NCI-H460 (cell line): ENCODE results near the gene LRRC28. TPM values are rescaled to one million over a fixed set of nuclear protein-coding genes. Genes with fewer than 3 reads are reported as not detected.

Experiments used
- DNase-seq: peaks from one replicate; pipeline ENCODE4 v3.0.0-alpha.2; 2016; ENCODE audit warnings: low read depth; ENCODE audit errors: extremely low read depth
- total RNA-seq: library from RNA; depleted of rRNA; stranded (reverse); fragments of >200 nt; shearing (Covaris generic); gene quantifications from 2 replicates; pipeline ENCODE4 v1.2.3, GENCODE V29; 2014

Gene LRRC28
- total RNA-seq, 1 experiment from 2014 or later: 21.6 TPM

DNA sequence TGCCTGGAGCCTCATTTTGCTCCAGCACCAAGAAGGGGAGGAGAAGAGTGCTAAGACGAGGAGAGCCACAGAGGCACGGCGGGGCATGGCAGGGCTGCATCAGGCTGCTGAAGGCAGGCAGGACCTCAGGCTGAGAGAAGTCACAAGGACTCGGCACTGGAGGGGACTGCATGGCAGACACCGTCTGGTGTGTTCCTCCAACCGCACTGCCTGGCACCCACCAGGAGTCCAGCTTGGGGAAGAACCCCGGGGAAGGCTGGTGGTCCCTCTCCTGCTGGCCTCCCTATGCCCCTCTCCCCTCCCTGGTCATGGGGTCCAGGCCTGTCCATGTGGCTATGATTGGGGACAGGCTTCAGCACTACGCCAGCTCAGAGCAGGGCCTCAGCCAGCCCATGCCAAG lies 161.3 kb downstream of the LRRC28 start:
- DNase-seq: no peak

- DNase-seq: no peak
These were observed 162.9 kb downstream of the LRRC28 start for GRCh38 chr15:99413955-99414754.

DNA sequence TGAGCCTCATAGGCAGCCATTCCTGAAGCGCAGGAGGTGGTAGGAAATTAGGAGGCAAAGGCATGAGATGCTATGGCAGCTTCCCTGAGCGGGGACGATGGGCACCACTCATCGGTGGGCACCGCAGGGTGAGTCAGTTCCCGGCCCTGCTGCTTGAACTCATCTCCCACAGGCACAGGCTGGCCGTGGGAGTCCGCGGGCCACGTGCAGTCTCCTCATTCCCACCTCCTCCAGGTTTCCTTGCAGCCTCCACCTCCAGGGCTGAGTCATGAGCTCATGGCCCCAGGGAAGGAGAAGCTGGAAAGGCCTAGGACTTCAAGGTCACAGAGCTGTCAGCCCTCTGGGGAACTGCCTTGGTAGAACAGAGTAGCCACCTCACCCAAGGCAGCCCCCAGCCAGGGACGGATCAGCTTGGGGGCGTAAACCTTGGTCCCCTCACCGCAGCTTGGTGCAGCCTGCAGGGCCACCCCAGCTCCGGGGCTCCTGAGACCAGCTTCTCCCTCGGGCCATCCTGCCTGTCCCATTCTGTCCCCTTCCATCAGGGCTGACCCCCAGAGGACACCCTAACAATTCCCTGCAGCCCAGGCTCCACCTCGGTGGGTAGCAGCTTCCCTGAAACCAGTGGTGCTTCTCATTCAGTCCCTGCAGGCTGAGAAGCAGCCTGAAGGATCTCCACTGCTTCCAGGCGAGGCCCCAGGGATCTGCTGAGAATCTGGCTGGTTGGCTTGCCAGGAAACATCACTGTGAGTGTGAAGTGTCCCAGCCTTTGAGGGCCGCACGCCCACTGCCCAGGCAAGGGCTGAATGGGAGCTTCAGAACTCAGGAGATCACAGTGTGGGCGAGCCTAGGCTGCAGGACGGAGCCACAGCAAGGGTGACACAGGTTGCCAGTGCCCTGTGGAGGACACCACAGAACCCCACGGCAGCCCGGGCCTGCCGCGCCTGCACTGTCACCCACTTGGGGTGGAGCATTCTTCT lies 163.8 kb downstream of the LRRC28 start:
- no peak for DNase-seq

DNA sequence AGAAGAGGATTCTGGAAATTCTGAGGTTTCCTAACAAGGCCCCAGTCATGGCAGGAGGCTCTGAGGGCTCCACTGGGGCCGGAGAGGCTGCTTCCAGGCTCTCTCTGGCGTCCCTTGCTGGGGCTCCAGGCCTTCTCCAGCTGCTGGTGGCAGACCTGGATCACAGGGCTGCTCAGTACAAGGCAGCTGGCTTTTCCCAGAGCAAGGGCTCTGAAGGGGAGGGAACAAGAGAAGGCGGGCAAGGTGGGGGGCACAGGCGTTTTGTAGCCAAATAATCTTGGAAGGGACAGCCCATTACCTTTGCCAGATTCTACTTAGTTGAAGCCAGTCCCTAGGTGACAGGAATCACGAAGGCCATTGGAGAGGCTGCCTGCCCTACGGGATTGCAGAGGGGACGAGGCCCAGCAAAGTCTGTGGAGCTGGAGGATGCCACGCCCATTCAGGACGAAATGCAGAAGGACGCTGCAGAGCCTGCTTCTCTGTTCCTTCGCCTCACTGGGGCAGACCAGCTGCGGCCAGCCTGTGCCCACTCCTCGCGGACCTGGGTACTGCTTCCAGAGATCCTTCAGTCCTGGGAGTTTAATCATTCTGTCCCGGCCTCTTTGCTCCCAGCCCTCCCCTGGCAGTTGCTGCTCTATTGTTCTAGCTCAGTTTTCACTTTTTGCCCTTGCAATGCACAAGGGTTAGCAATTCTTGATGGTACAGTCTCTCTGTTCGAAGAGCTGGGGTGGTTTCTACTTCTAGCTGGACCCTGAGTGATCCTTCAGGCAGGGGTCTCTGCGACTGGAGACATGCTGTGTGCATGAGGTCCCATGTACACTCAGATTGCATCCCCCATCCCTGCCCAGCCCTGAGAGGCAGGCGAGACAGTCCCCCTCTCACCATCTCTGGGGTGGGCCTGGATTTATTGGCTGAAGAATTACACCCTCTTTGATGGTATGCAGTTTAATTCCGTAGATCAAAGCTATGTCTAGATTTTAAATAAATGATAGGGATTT lies 165.2 kb downstream of the LRRC28 start:
- no peak for DNase-seq

- DNase-seq: no peak
These were observed 169.9 kb downstream of the LRRC28 start for GRCh38 chr15:99421172-99421656.

- DNase-seq: no peak
These were observed 170.5 kb downstream of the LRRC28 start for GRCh38 chr15:99421758-99422157.

- DNase-seq: no peak
These were observed 172.2 kb downstream of the LRRC28 start for GRCh38 chr15:99423186-99424130.

GRCh38 chr15:99424131-99424571 lies 172.9 kb downstream of the LRRC28 start:
- no peak for DNase-seq

DNA sequence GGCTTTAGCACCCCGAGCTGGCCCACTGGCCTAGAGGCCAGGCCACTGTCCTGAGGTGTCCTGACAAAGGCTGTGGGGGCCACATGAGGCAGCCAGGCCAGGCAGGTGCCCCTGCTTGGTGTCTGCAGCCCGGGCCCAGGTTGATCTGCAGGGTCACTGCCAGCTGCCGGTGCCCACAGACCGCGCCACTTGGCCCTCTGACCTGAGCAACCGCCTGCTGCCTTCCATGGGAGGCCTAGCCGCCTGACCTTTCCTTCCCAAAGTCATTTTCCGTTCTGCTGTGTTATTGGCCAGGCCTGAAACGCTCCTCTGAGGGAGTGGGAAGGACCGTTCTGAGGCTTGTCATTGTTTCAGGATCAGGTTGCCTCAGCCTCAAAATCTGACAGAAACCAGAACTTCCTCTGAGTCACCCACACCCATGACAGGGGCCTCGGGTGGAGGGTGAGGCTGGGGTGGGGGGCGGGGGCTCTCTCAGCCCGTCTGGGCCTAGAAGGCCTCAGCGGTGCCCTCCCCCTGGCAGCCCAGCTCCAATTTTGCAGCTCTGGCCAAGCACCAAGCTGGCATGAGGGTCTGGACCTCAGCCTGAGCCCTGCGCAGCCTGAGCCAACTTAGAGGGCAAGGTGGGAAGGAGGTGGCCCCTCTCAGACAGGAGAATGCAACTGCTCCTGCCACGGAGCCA lies 173.8 kb downstream of the LRRC28 start:
- no peak for DNase-seq

GRCh38 chr15:99425657-99426301 lies 174.5 kb downstream of the LRRC28 start:
- no peak for DNase-seq

GRCh38 chr15:99426431-99427105 lies 175.3 kb downstream of the LRRC28 start:
- no peak for DNase-seq

DNA sequence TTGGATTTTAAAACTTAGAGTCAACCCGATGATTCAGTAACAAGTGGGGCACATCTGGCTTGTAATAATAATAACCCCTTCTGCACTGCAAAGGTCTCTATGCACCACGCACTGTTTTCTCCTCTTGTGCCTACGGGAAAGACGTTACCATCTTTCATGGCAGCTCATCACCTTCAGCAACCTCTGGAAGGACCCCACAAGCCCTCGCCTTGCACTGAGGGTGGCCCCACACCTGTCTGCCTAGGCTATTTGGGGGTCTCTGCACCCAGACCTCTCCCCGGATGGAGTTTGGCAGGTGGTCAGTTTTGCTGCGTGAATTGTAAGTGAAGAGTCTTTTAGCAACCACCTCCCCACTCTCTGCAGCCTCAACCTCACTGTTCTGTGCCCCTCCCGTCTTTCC lies 175.9 kb downstream of the LRRC28 start:
- no peak for DNase-seq

DNA sequence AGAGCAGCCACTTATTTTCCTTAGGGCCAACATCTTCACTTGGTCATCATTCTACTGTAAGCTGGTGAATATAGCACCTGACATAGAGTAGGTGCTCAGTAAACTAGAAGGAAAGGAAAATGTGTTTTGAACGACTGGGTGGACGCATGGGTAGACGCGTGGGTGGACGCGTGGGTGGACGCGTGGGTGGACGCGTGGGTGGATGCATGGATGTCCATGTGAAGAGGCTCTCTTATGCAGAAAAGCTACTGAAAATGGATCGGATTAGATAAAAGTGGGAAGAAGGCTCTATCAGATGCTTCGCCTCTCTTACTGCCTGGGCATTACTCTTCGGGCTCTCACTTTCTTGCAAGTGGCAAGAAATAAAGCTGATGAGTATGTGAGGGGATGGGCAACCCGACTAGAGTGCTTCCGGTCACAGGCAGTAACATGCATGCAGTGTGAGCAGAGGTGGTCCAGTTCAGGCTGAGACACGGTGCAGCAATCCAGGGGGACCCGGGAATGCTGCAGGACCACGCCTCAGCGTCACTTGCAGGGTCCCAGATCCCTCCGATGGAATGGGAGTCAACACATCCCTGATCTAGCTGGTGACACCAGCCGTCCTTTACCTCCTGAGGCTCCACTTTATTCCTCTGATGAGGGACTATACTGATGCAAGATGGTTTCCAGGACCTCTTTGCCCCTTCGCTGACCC lies 176.5 kb downstream of the LRRC28 start:
- no peak for DNase-seq

DNA sequence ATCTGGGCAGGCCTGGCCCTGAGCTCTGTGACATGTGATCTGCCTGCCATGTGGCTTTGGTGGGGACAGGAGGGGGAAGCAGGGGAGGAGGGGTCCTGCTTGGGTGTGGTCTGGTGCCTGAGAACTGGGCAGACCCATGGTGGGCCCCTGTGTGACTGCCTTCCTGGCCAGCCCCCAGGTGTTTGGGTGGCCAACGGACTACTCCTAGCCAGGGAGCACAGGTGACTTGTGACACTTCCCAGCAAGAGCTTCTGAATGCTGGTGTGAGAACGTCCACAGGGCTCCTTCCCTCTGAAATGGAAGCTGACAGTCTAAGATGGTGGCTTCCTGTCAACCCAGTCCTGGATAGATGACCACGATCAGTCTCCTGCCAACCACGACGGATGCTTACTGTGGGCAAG lies 178.4 kb downstream of the LRRC28 start:
- no peak for DNase-seq

- no peak for DNase-seq
These were observed 179.7 kb downstream of the LRRC28 start for GRCh38 chr15:99430881-99431401.

GRCh38 chr15:99431661-99432091 lies 180.4 kb downstream of the LRRC28 start:
- DNase-seq: no peak
